SIG-M5 treated with dmso at 0.1 percent for 504 hours (cell line): ENCODE data around the gene UGT1A4.

Experiments used
- DNase-seq: peaks from one replicate; lab custom pipeline; 2025; ENCODE audit not compliant: unreplicated experiment; lab: John Stamatoyannopoulos, UW

The UGT1A4 gene

GRCh38 chr2:233718552-233718951 is at the start of gene UGT1A4:
TSS of gene UGT1A4 (plus strand) at chr2:233718736. CDS start at chr2:233718821, 85 bp downstream.
- DNase-seq: no peak

- DNase-seq: no peak
These were observed 47.0 kb upstream of the UGT1A4 start, which contains the start of gene UGT1A9 for GRCh38 chr2:233671290-233672161. TSS of gene UGT1A9 (plus strand) at chr2:233671898. CDS start at chr2:233671935, 37 bp downstream.

GRCh38 chr2:233672886-233673285 is 45.6 kb upstream of the UGT1A4 start:
- DNase-seq: no peak

GRCh38 chr2:233673896-233674295 is 44.6 kb upstream of the UGT1A4 start:
- DNase-seq: no peak

- DNase-seq: no peak
These were observed 44.2 kb upstream of the UGT1A4 start for GRCh38 chr2:233674314-233674713.

GRCh38 chr2:233674995-233675394 is 43.5 kb upstream of the UGT1A4 start:
- DNase-seq: no peak

- no peak for DNase-seq
These were observed 42.5 kb upstream of the UGT1A4 start for GRCh38 chr2:233676046-233676445.

- no peak for DNase-seq
These were observed 39.3 kb upstream of the UGT1A4 start for GRCh38 chr2:233679196-233679595.

GRCh38 chr2:233680361-233681045 is 38.0 kb upstream of the UGT1A4 start:
- no peak for DNase-seq

GRCh38 chr2:233681521-233682099 is 36.9 kb upstream of the UGT1A4 start, which contains the start of gene UGT1A7:
TSS of gene UGT1A7 (plus strand) at chr2:233681901. CDS start at chr2:233681938, 37 bp downstream.
- DNase-seq: no peak

- DNase-seq: no peak
These were observed 33.9 kb upstream of the UGT1A4 start for GRCh38 chr2:233684640-233685039.

GRCh38 chr2:233686928-233687327 is 31.6 kb upstream of the UGT1A4 start:
- no peak for DNase-seq

GRCh38 chr2:233688341-233688740 is 30.2 kb upstream of the UGT1A4 start:
- no peak for DNase-seq

GRCh38 chr2:233689031-233689430 is 29.5 kb upstream of the UGT1A4 start:
- DNase-seq: no peak

GRCh38 chr2:233689501-233689900 is 29.0 kb upstream of the UGT1A4 start:
- no peak for DNase-seq

GRCh38 chr2:233690444-233690843 is 28.1 kb upstream of the UGT1A4 start:
- DNase-seq: no peak

GRCh38 chr2:233691443-233692433 is 26.8 kb upstream of the UGT1A4 start:
- no peak for DNase-seq

GRCh38 chr2:233692648-233693047 is 25.9 kb upstream of the UGT1A4 start, which contains the start of gene UGT1A6:
TSS of gene UGT1A6 (plus strand) at chr2:233692890. CDS start at chr2:233693005, 115 bp downstream.
- DNase-seq: no peak

GRCh38 chr2:233693963-233694362 is 24.6 kb upstream of the UGT1A4 start:
- DNase-seq: no peak

GRCh38 chr2:233698740-233699139 is 19.8 kb upstream of the UGT1A4 start:
- no peak for DNase-seq
